ENCODE data around the gene CTNNA3. TPM values are rescaled to one million over a fixed set of nuclear protein-coding genes. Genes with fewer than 3 reads are reported as not detected.

Gene CTNNA3
- total RNA-seq, 1 donor from 2014 or later, result under 0.01 TPM

DNA sequence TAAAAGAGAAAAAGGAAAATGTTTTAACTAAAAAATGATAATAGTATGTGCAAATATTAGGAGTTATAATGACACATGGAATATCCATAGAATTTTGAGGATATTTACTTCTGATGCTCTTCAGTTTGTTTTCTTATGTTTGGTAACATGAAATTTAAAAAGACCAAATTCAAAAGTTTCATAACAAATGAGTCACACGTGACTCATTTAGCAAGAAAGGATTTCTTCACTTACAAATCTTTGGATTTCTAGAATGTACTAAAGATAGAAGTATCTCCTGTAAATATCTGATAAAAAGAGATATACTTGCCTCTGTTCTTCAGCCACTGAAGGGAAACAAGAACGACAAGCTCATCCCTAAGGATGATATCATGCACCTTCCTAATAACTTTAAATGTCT is 1544.6 kb downstream of the CTNNA3 start:
- Histone ChIP-seq H3K27ac (no peak overlapping the region), H3K4me3 (no peak overlapping the region), H3K27me3 (no peaks in the 10 kb centered on the region), H3K4me1 (no peaks in the 10 kb centered on the region), H3K36me3 (no peaks in the 10 kb centered on the region), H3K9me3 (no peaks in the 10 kb centered on the region)
- TF ChIP-seq, protein P1, sequence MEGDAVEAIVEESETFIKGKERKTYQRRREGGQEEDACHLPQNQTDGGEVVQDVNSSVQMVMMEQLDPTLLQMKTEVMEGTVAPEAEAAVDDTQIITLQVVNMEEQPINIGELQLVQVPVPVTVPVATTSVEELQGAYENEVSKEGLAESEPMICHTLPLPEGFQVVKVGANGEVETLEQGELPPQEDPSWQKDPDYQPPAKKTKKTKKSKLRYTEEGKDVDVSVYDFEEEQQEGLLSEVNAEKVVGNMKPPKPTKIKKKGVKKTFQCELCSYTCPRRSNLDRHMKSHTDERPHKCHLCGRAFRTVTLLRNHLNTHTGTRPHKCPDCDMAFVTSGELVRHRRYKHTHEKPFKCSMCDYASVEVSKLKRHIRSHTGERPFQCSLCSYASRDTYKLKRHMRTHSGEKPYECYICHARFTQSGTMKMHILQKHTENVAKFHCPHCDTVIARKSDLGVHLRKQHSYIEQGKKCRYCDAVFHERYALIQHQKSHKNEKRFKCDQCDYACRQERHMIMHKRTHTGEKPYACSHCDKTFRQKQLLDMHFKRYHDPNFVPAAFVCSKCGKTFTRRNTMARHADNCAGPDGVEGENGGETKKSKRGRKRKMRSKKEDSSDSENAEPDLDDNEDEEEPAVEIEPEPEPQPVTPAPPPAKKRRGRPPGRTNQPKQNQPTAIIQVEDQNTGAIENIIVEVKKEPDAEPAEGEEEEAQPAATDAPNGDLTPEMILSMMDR (IDR thresholded peaks at IDR 0.05), result no peak
- intact Hi-C loops (cut with DNase I), result no loop called here
- no peak for DNase-seq (ENCODE audit: low spot score in 2 of 2)

DNA sequence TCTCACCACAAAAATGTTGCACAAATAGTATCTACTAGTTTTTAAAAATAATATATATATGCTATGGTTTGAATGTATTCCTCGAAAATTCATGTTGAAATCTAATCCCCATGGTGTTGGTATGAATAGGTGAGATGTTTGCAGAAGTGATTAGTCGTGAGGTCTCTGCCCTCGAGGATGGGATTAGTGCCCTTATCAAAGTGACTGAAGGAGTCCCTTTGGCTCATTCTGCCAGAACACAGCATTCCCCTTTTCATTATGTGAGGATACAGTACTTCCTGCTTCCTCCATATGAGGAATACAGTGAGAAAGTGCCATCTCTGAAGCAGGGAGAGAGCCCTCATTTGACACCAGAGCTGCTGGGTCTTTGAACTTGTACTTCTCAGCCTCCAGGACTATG is 1547.7 kb downstream of the CTNNA3 start:
- Histone ChIP-seq H3K9me3 (no peaks in the 10 kb centered on the region), H3K27me3 (no peaks in the 10 kb centered on the region), H3K4me1 (no peaks in the 10 kb centered on the region), H3K36me3 (no peaks in the 10 kb centered on the region), H3K4me3 (no peak overlapping the region), H3K27ac (no peak overlapping the region)
- TF ChIP-seq, protein P1 (IDR thresholded peaks at IDR 0.05), result no peak
- no peak for DNase-seq (ENCODE audit: low spot score in 2 of 2)
- intact Hi-C loops (cut with DNase I), result no loop called here

DNA sequence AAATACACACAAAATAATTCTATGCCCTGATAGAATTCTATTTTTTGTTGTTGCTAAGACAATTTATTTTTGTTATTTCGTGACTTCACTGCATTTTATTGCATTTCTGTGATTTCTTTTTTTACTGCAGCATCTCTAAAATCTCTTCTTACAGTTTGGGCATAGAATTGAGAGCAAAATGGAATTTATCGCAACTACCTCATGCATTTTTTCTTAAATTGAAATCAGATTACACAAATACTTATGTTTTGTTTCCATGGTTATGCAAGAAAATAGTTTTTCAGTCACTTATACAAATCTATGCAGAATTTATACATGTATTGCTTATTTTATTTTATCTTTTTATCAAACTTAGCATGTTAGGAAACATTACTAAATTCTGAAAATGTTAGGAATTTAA is 1552.0 kb downstream of the CTNNA3 start:
- intact Hi-C loops (cut with DNase I), result no loop called here
- Histone ChIP-seq H3K36me3 (no peaks in the 10 kb centered on the region), H3K27ac (no peak overlapping the region), H3K27me3 (no peaks in the 10 kb centered on the region), H3K4me3 (no peak overlapping the region), H3K4me1 (no peaks in the 10 kb centered on the region), H3K9me3 (no peaks in the 10 kb centered on the region)
- no peak for DNase-seq (ENCODE audit: low spot score in 2 of 2)
- TF ChIP-seq, protein P1 (IDR thresholded peaks at IDR 0.05), result no peak

DNA sequence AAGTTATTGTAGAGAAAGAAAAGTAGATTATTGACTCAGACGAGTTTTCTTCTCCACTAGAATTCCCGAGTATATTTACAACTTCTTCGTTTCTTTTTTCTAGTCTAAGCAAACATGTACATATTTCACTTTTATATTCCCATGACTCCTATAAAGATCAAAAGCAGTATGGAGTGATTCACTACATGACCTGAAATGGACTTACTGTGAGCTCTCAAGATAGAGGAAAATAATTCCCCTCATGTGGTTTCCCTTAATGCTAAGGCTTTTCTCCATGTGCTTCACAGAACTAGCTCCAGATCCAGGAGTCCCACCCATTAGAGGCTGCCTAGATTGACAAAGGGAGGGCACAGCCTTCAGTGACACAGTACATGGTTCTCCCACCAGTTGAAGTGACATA is 1593.2 kb downstream of the CTNNA3 start:
- TF ChIP-seq, protein P1 (IDR thresholded peaks at IDR 0.05), result no peak
- intact Hi-C loops (cut with DNase I), result no loop called here
- no peaks in the 10 kb centered on the region for H3K27me3 ChIP-seq
- no peak overlapping the region for H3K4me3 ChIP-seq
- no peak overlapping the region for H3K27ac ChIP-seq
- no peak for DNase-seq (ENCODE audit: low spot score in 2 of 2)
- no peaks in the 10 kb centered on the region for H3K4me1 ChIP-seq
- no peaks in the 10 kb centered on the region for H3K9me3 ChIP-seq
- no peaks in the 10 kb centered on the region for H3K36me3 ChIP-seq

DNA sequence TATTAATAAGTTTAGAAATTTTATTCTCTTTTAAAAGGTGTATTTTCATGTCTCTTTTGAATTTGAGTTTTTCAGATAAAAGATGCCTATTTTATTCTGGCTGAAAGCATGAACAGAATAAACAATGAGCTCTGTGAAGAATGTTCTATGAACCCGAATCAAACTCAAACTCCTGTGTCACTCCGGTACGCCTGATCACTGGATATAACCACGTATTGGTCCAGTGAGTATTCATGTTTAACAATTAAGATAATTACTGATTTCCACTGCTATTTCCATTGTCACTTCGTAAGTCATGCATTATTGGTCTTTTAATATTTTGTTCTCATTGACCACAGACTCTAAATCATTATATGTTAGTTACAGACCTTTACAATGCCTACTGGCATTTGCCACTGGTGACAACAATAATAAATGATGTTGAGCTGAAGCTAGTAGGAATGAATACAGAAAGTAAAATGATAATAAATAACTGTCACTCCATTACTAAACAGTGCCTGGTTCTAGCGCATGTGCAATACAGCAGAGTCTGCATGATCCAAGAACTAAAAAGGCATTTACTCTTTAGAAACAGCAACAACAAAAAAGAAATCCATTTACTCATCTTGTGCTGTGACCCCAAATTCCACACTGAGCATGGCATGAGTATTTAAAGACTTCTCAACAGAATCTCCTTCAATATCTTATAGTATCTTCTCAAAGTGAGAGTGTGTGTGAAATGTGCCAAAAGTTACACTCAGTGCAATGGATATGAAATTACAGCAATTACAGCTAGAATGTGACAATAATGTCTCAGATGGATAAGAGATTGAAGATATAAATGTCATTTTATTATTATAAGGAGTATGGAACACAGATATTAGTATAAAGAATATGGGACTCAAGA is 1597.2 kb downstream of the CTNNA3 start:
- no peaks in the 10 kb centered on the region for H3K9me3 ChIP-seq
- intact Hi-C loops (cut with DNase I), result no loop called here
- TF ChIP-seq, protein P1 (IDR thresholded peaks at IDR 0.05), result no peak

More for the DNA sequence above, 1597.2 kb downstream of the CTNNA3 start:
- DNase-seq (ENCODE audit: low spot score in 2 of 2), result no peak
- Histone ChIP-seq H3K4me3 (no peak overlapping the region), H3K36me3 (no peaks in the 10 kb centered on the region), H3K27me3 (no peaks in the 10 kb centered on the region), H3K27ac (no peak overlapping the region), H3K4me1 (no peaks in the 10 kb centered on the region)

Measured in ascending aorta (tissue), 2 donors.